A673 (cell line): ENCODE measurements around the gene DLG3.

Source experiments
- CTCF ChIP-seq: fragments of 300-800, 200-600 bp; sonication (generic); conservative IDR thresholded peaks from 2 replicates; pipeline ENCODE4 v1.5.1; 2017; ENCODE audit warnings: low read depth, mild to moderate bottlenecking, antibody characterized with exemption, low read length, moderate library complexity, mixed read lengths
- EZH2 ChIP-seq: fragments of 200-600 bp; sonication (generic); IDR thresholded peaks from 2 replicates; pipeline ENCODE4 v1.6.1; 2017; ENCODE audit warnings: borderline replicate concordance, low read depth, mild to moderate bottlenecking, mixed read lengths, antibody characterized with exemption, low read length; ENCODE audit not compliant: poor library complexity, severe bottlenecking

- no peak for TF ChIP-seq CTCF
- no peak for TF ChIP-seq EZH2
Measured at GRCh38 chrX:70444946-70445656, 466 bp downstream of the DLG3 start.
